GM21423 (cell line): ENCODE measurements around the gene EGR1.
"Not testable (repeated sequence)": the region's sequence is repeated elsewhere in the genome, so short reads cannot be mapped to it uniquely, and the experiment has no call there.

ENCODE experiments used
- ATAC-seq: cut with Tn5 transposase; IDR thresholded peaks from one replicate; pipeline ENCODE4 v1.9.1; 2021; ENCODE audit warnings: mild to moderate bottlenecking, moderate library complexity; ENCODE audit not compliant: unreplicated experiment

The EGR1 gene

DNA sequence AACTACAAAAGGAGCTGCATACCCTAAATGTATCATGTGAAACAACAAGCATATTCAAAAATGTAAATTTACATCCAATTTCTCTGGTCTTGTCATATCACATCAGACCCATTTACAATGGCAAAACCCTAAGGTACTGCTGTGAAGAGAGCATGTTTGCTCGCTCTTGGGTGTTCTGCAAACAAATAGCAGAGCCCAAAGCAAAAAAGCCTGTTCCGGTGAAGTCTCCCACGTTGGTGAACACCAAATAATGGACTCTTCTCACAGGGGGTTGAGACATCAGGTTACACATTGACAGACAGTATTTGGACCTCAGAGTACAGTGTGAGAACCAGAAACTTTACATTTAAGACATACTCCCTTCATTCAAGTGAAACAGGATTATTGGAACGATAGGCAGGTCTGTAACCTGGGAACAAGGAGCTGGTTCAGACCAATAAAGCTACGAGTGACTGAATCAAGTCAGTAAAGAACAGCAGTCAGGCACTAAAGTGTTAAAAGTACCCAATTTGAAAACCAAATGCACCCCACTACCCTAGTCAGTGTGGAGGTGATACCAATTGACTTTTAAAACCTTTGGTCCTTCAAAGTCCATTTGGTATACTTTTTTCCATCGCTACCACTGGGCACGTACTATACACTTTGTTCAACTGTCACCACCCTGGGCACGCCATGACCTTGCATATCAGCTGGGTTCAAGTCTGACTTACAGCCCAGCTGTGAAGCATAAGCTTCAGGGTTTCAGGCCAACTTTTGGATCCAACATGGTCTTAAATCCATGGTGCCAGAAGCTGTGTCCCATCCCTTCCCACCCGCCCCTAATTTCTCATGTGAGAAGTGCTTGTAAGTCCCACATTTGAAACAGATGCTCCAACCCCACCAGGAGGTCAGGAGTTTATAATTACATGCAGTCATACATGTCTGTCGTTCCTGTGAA is 41.4 kb downstream of the EGR1 start:
- ATAC-seq, result no peak

GRCh38 chr5:138507485-138507884 is 42.2 kb downstream of the EGR1 start:
- not testable (repeated sequence) for ATAC-seq

DNA sequence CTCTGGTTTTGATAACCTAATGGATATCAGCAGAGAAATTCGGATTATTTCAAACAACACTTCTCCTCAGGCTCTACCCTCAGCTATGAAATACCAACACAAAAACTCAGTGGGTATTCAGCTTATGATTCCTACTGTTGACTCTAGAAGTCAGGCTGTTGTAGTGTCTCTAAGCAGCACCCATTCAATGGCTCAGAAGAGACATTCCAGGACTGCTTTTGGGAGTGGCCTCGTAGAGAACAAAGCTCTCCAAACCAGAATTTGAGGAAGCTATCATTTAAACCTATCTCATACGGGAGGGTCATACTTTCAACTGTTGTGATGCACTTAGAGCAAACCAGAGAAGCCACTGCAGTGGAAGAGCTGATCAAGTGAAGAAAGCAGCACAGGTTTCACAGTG is 43.7 kb downstream of the EGR1 start:
- ATAC-seq, result no peak

DNA sequence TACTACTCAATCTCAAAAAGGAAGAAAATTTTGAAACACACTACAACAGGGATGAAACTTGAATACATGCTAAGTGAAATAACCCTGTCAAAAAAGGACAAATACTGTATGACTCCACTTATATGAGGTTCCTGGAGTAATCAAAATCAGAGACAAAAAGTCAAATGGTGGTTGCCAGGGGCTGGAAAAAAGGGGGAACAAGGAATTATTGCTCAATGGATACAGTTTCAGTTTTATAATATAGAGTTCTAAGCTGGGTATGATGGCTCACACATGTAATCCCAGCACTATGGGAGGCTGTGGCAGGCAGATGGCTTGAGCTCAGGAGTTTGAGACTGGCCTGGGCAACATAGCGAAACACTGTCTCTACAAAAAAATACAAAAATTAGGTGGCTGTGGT is 48.7 kb downstream of the EGR1 start:
- ATAC-seq, result no peak

DNA sequence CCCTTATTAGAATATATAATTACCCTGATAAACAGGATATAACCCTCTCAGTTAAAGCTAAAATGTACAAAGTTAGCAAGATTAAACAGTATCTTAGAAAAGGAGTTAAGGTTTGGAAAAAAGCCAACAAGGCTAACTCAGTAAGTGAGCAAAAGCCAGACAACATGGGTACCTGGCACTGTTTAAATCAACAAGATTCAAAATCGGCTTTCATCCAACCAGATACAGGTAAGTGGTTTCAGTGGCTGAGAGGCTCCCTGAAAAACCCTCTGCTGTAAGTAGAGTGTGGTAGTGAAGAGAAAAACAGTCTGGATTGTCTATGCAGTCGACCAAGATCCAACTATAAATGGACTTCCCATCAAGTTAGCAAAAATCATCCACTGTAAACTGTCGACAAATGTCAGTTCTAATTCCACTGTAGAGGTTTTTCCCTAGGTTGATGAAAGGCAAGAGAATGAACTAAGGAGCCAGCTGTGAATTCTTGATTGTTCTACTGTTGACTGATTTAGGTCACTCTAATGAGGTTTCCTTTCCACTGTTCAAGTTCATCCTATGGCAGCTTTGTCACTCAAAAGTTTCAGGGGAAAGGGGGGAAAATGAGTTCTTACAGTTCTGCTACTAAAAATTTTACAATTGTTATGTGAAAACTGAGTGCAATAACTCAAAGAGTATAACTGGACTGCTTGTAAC is 50.4 kb downstream of the EGR1 start:
- ATAC-seq, result no peak

DNA sequence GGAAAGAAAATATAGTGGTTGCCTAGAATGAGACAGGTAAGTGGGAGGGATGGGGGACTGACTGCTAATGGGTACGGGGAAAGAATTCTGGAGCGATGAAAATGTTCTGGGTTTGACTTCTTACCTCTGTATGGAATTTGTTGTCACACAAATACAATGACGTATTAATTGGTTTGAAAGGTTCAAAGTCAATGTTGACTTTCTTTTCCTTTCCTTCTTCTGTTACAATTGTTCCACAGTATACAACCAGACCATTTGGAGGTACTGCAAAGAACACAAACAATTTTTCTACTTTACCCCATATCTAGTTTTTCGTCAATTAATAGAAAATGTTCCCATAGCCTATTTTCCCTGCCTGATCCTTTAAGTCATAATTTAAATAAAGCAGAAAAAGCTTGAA is 52.2 kb downstream of the EGR1 start:
- no peak for ATAC-seq
